ENCODE measurements around the gene NPLOC4.
"Not testable (repeated sequence)": the region's sequence is repeated elsewhere in the genome, so short reads cannot be mapped to it uniquely, and the experiment has no call there.

The NPLOC4 gene

GRCh38 chr17:81676906-81677305 is 40.0 kb upstream of the NPLOC4 start:
- H3K36me3 ChIP-seq = peaks cover 62% of the 10 kb centered on the region
- no peaks in the 10 kb centered on the region for H3K9me3 ChIP-seq
- H3K27ac ChIP-seq = peak overlapping the region; percentile 91
- peaks cover 17% of the 10 kb centered on the region; the same call in 1 of the 2 replicates for H4K20me1 ChIP-seq
- H3K4me1 ChIP-seq = peaks cover 96% of the 10 kb centered on the region
- peak overlapping the region; percentile 98 for H3K4me2 ChIP-seq
- no peaks in the 10 kb centered on the region for H3K27me3 ChIP-seq
- H3K4me3 ChIP-seq = no peak overlapping the region
- peak overlapping the region; percentile 59 for H3K9ac ChIP-seq
- TF ChIP-seq Cebpa-rat (IDR thresholded peaks at IDR 0.05) = no peak

DNA sequence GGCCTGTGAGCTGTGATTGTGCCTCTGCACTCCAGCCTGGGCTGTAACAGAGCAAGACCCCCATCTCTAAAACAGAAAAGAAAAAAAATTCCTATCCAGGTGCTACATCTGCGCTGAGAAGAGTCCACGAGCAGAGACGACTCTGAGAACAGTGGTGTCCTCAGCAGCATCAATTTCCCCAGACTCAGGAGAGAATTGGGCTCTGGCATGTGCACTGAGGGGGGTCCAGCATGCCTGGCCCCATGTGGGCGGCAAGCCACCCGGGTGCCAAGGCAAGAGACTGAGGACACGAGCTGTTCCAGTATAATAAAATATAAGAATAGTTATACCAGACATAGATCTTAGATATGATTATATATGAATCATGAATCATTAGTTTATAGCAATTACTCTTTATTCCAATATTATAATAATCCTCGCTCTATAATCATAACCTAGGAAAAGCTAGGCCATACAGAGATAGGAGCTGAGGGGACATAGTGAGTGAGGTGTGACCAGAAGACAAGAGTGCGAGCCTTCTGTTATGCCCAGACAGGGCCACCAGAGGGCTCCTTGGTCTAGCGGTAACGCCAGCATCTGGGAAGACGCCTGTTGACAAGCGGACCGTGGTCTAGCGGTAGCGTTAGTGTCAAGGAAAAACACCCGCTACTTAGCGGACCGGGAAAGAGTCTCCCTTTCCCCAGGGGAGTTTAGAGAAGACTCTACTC is 38.8 kb upstream of the NPLOC4 start:
- Histone ChIP-seq H3K27ac (peak overlapping the region; percentile 91), H4K20me1 (peaks cover 23% of the 10 kb centered on the region; the same call in 1 of the 2 replicates), H3K4me3 (peak overlapping the region; percentile 50), H3K36me3 (peaks cover 66% of the 10 kb centered on the region), H3K4me1 (peaks cover 88% of the 10 kb centered on the region), H3K9ac (peak overlapping the region; percentile 81), H3K4me2 (peak overlapping the region; percentile 98)
- not testable (repeated sequence) for H3K27me3 ChIP-seq, H3K9me3 ChIP-seq

- Histone ChIP-seq H3K9me3 (no peaks in the 10 kb centered on the region), H3K9ac (peak overlapping the region; percentile 81), H3K27me3 (no peaks in the 10 kb centered on the region), H3K4me2 (peak overlapping the region; percentile 98), H3K4me3 (no peak overlapping the region), H3K36me3 (peaks cover 67% of the 10 kb centered on the region), H3K27ac (peak overlapping the region; percentile 90), H3K4me1 (peaks cover 83% of the 10 kb centered on the region), H4K20me1 (peaks cover 33% of the 10 kb centered on the region)
- no peak for TF ChIP-seq Cebpa-rat (IDR thresholded peaks at IDR 0.05)
Observed at GRCh38 chr17:81673561-81674258, 36.8 kb upstream of the NPLOC4 start.

DNA sequence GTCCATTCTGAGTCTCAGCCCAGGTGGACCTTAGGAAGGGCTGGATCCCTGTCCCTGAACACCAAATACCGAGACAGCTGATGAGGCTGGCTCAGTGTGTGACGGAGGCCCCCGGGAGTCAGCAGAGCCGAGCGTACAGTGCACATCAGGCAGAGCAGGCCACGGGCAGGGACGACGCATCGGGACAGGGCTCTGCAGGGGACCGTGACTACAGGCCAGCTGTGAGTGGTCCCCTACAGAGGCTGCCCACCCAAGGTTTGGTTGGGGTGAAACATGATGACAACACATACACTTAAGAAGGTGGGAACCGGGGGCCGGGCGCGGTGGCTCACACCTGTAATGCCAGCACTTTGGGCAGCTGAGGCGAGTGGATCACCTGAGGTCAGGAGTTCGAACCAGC is 36.0 kb upstream of the NPLOC4 start:
- Histone ChIP-seq H3K4me1 (peaks cover 85% of the 10 kb centered on the region), H3K27ac (peak overlapping the region; percentile 90; the same call in 1 of the 2 replicates), H3K36me3 (peaks cover 71% of the 10 kb centered on the region), H3K9ac (peak overlapping the region; percentile 29; the same call in 1 of the 2 replicates), H4K20me1 (peaks cover 33% of the 10 kb centered on the region), H3K27me3 (no peaks in the 10 kb centered on the region), H3K4me2 (no peak overlapping the region), H3K4me3 (no peak overlapping the region), H3K9me3 (no peaks in the 10 kb centered on the region)
- TF ChIP-seq Cebpa-rat (IDR thresholded peaks at IDR 0.05) = no peak

DNA sequence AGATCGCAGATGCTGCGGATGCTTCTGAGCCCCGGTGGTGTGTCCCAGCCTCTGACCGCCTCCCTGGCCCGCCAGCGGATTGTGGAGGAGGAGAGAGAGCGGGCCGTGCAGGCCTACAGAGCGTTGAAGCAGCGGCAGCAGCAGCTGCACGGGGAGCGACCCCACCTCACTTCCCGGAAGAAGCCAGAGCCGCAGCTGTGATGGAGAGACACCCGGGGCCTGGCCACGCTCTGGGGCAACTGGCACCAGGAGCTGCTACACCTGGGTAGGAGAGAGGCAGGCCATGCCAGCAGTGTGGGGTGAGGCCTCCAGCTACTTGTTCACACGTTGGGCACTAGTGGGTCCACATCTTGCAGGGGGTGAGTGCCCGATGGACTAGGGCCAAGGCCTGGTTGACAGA is 35.6 kb upstream of the NPLOC4 start:
- Histone ChIP-seq H3K9ac (peak overlapping the region; percentile 29; the same call in 1 of the 2 replicates), H3K9me3 (no peaks in the 10 kb centered on the region), H3K27me3 (no peaks in the 10 kb centered on the region), H3K36me3 (peaks cover 75% of the 10 kb centered on the region), H3K4me2 (no peak overlapping the region), H4K20me1 (peaks cover 33% of the 10 kb centered on the region), H3K4me1 (peaks cover 85% of the 10 kb centered on the region), H3K27ac (peak overlapping the region; percentile 90; the same call in 1 of the 2 replicates), H3K4me3 (no peak overlapping the region)
- no peak for TF ChIP-seq Cebpa-rat (IDR thresholded peaks at IDR 0.05)

DNA sequence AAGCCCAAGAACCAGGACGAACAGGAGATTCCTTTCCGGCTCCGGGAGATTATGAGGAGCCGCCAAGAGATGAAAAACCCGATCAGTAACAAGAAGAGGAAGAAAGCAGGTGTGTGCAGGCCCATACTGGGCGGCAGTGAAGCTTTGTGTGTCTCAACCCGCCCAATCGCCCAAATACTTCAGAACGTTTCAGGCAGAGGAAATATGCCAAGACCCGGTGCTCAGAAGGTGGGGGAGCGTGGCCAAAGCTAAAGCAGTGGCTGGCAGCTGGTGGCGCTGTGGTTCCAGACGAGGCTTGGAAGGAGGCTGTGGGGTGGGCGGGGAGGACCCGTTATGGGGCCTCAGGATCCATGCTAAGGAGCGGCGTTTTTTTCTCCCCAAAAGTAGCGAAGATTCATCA is 30.8 kb upstream of the NPLOC4 start:
- H3K4me1 ChIP-seq = peaks cover 65% of the 10 kb centered on the region
- H3K4me3 ChIP-seq = peak overlapping the region; percentile 100
- H3K9ac ChIP-seq = peak overlapping the region; percentile 99

GRCh38 chr17:81666342-81667191 is 29.7 kb upstream of the NPLOC4 start, which contains the start of the genes CCDC137 and OXLD1:
Gene CCDC137, plus strand, starts transcription at chr17:81666737. Its CDS starts 30 bp downstream, at chr17:81666767.
Gene OXLD1, minus strand, starts transcription at chr17:81666605. Its CDS starts 28 bp downstream, at chr17:81666577.
- no peak for TF ChIP-seq Cebpa-rat (IDR thresholded peaks at IDR 0.05)
- Histone ChIP-seq H3K27ac (peak within 1 kb of the TSS; percentile 99), H3K4me2 (peak within 1 kb of the TSS; percentile 99), H3K36me3 (peaks cover 56% of the 10 kb centered on the region), H3K4me3 (peak within 1 kb of the TSS; percentile 100), H3K9me3 (no peaks in the 10 kb centered on the region), H4K20me1 (peaks cover 12% of the 10 kb centered on the region; the same call in 1 of the 2 replicates), H3K9ac (peak within 1 kb of the TSS; percentile 99), H3K4me1 (peaks cover 53% of the 10 kb centered on the region), H3K27me3 (no peaks in the 10 kb centered on the region)

More for the DNA sequence above, 30.8 kb upstream of the NPLOC4 start:
- H3K27ac ChIP-seq = peak overlapping the region; percentile 99; the same call in 1 of the 2 replicates
- no peak for TF ChIP-seq Cebpa-rat (IDR thresholded peaks at IDR 0.05)
- no peaks in the 10 kb centered on the region for H3K27me3 ChIP-seq
- peaks cover 68% of the 10 kb centered on the region for H3K36me3 ChIP-seq
- H3K4me2 ChIP-seq = peak overlapping the region; percentile 99
- H3K9me3 ChIP-seq = no peaks in the 10 kb centered on the region
- peaks cover 24% of the 10 kb centered on the region for H4K20me1 ChIP-seq

GRCh38 chr17:81666092-81666341 is 29.1 kb upstream of the NPLOC4 start:
- Histone ChIP-seq H3K9me3 (no peaks in the 10 kb centered on the region), H3K27ac (peak overlapping the region; percentile 99), H3K4me3 (peak overlapping the region; percentile 100), H3K9ac (peak overlapping the region; percentile 99), H3K4me1 (peaks cover 53% of the 10 kb centered on the region), H3K4me2 (peak overlapping the region; percentile 99), H3K27me3 (no peaks in the 10 kb centered on the region), H4K20me1 (peaks cover 9% of the 10 kb centered on the region; the same call in 1 of the 2 replicates), H3K36me3 (peaks cover 51% of the 10 kb centered on the region)
- TF ChIP-seq Cebpa-rat (IDR thresholded peaks at IDR 0.05) = no peak
